ENCODE data around the gene COL18A1. TPM values are rescaled to one million over a fixed set of nuclear protein-coding genes. Genes with fewer than 3 reads are reported as not detected.

Gene COL18A1
- total and polyA plus RNA-seq, 2 donors (not counting 1 experiment from before 2014, with no cell fraction given) = 15.6 to 24.7 TPM

DNA sequence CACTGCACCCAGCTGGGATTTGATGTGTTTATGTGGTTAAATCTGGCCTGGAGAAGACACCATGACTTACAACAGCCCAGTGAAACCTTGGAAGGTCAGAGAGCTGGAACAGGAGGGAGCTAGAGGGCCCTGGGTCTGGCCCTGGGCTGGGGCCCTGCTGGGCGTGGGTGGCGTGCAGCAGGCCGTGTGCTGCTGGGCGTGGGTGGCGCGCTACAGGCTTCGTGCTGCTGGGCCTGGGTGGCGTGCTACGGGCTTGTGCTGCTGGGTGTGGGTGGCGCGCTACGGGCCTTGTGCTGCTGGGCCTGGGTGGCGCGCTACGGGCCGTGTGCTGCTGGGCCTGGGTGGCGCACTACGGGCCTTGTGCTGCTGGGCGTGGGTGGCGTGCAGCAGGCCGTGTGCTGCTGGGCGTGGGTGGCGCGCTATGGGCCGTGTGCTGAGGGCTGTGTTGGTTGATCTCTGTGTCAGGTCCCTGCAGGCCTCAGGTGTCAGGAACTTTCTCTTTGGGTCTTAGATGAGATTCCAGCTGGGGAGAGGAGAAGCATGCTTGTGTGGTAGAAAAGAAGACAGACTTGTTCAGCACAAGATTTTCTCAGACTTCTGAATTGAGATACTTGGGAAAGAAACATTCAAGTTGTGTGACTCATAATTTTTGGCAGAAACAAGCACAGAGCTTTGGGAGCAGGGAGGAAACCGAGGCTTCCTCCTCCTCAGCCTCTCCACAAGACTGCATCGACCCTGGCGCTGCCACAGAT is 66.0 kb downstream of the COL18A1 start:
- H3K4me3 Mint-ChIP-seq = no peak overlapping the region
- Histone ChIP-seq H3K9ac (ENCODE audit: low read length) (no peak overlapping the region), H3K36me3 (replicated peaks in 1 of 2; ENCODE audit: control extremely low read depth in 1 of 2, control insufficient read depth in 1 of 2, extremely low read depth in 1 of 2, insufficient read depth in 2 of 2, low read length in 1 of 2) (no peaks in the 10 kb centered on the region), H2AFZ (ENCODE audit: insufficient read depth, low read depth, low read length, poor library complexity, severe bottlenecking) (no peak overlapping the region), H3K4me3 (ENCODE audit: control extremely low read depth in 1 of 5, extremely low read depth in 1 of 5, insufficient read depth in 1 of 5, low read depth in 2 of 5, low read length in 4 of 5) (no peak overlapping the region), H4K20me1 (ENCODE audit: control insufficient read depth, insufficient read depth, low read length, poor library complexity, severe bottlenecking) (no peaks in the 10 kb centered on the region), H3K27ac (ENCODE audit: low read length in 2 of 2) (no peak overlapping the region), H3K4me1 (ENCODE audit: control insufficient read depth in 2 of 2, insufficient read depth in 2 of 2, low read length in 2 of 2) (no peaks in the 10 kb centered on the region), H3K27me3 (replicated peaks in 1 of 4; ENCODE audit: control extremely low read depth in 1 of 4, control insufficient read depth in 3 of 4, insufficient read depth in 4 of 4, low read length in 3 of 4) (no peaks in the 10 kb centered on the region), H3K4me2 (replicated peaks; ENCODE audit: low read depth, low read length, poor library complexity, severe bottlenecking) (no peak overlapping the region), H3K79me2 (ENCODE audit: control insufficient read depth, insufficient read depth, low read length) (no peaks in the 10 kb centered on the region), H3K9me3 (ENCODE audit: control extremely low read depth in 1 of 3, control insufficient read depth in 2 of 3, insufficient read depth in 1 of 3, low read length in 2 of 3) (no peaks in the 10 kb centered on the region)
- POLR2A ChIA-PET = interaction anchor here (0.7 kb wide), 1 partner anchor 347 kb away, joined by 3 read pairs; no protein-coding TSS in a partner anchor
- H3K27ac Mint-ChIP-seq = peak overlapping the region; percentile 67
- intact Hi-C loops (cut with micrococcal nuclease) = no loop called here
- CTCF ChIA-PET = interaction anchor here (1.4 kb wide), 1 partner anchor 10 kb away, joined by 3 read pairs; no protein-coding TSS in a partner anchor
- DNase-seq (no peak), ATAC-seq (ENCODE audit: low read depth) (peak; percentile 53)
- peaks cover 7% of the 10 kb centered on the region for H3K4me1 Mint-ChIP-seq
- WGBS (ENCODE audit: insufficient coverage) = 79% methylated on average over 19 of the region's 28 CpGs
- H3K27me3 Mint-ChIP-seq = no peaks in the 10 kb centered on the region
- TF ChIP-seq, protein P1, sequence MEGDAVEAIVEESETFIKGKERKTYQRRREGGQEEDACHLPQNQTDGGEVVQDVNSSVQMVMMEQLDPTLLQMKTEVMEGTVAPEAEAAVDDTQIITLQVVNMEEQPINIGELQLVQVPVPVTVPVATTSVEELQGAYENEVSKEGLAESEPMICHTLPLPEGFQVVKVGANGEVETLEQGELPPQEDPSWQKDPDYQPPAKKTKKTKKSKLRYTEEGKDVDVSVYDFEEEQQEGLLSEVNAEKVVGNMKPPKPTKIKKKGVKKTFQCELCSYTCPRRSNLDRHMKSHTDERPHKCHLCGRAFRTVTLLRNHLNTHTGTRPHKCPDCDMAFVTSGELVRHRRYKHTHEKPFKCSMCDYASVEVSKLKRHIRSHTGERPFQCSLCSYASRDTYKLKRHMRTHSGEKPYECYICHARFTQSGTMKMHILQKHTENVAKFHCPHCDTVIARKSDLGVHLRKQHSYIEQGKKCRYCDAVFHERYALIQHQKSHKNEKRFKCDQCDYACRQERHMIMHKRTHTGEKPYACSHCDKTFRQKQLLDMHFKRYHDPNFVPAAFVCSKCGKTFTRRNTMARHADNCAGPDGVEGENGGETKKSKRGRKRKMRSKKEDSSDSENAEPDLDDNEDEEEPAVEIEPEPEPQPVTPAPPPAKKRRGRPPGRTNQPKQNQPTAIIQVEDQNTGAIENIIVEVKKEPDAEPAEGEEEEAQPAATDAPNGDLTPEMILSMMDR (IDR thresholded peaks at IDR 0.05) = no peak
- no peak for TF ChIP-seq EZH2 (IDR thresholded peaks at IDR 0.05; ENCODE audit: borderline replicate concordance, insufficient read depth, low read depth, low read length, poor library complexity, severe bottlenecking)
- no peaks in the 10 kb centered on the region for H3K9me3 Mint-ChIP-seq (ENCODE audit: insufficient read depth)

- Histone ChIP-seq H2AFZ (ENCODE audit: insufficient read depth, low read depth, low read length, poor library complexity, severe bottlenecking) (no peak overlapping the region), H3K9me3 (ENCODE audit: control extremely low read depth in 1 of 3, control insufficient read depth in 2 of 3, insufficient read depth in 1 of 3, low read length in 2 of 3) (no peaks in the 10 kb centered on the region), H3K36me3 (replicated peaks in 1 of 2; ENCODE audit: control extremely low read depth in 1 of 2, control insufficient read depth in 1 of 2, extremely low read depth in 1 of 2, insufficient read depth in 2 of 2, low read length in 1 of 2) (no peaks in the 10 kb centered on the region), H3K27me3 (replicated peaks in 1 of 4; ENCODE audit: control extremely low read depth in 1 of 4, control insufficient read depth in 3 of 4, insufficient read depth in 4 of 4, low read length in 3 of 4) (no peaks in the 10 kb centered on the region), H3K27ac (ENCODE audit: low read length in 2 of 2) (no peak overlapping the region), H3K4me3 (ENCODE audit: control extremely low read depth in 1 of 5, extremely low read depth in 1 of 5, insufficient read depth in 1 of 5, low read depth in 2 of 5, low read length in 4 of 5) (no peak overlapping the region), H3K79me2 (ENCODE audit: control insufficient read depth, insufficient read depth, low read length) (no peaks in the 10 kb centered on the region), H3K4me1 (ENCODE audit: control insufficient read depth in 2 of 2, insufficient read depth in 2 of 2, low read length in 2 of 2) (no peaks in the 10 kb centered on the region), H3K9ac (ENCODE audit: low read length) (no peak overlapping the region), H4K20me1 (ENCODE audit: control insufficient read depth, insufficient read depth, low read length, poor library complexity, severe bottlenecking) (no peaks in the 10 kb centered on the region), H3K4me2 (replicated peaks; ENCODE audit: low read depth, low read length, poor library complexity, severe bottlenecking) (no peak overlapping the region)
- no peak for ATAC-seq (ENCODE audit: low read depth)
- no peak for DNase-seq
- WGBS (ENCODE audit: insufficient coverage) = 92% methylated on average over 28 of the region's 30 CpGs
- TF ChIP-seq, protein P1 (IDR thresholded peaks at IDR 0.05) = no peak
- no peak for TF ChIP-seq EZH2 (IDR thresholded peaks at IDR 0.05; ENCODE audit: borderline replicate concordance, insufficient read depth, low read depth, low read length, poor library complexity, severe bottlenecking)
- H3K9me3 Mint-ChIP-seq (ENCODE audit: insufficient read depth) = no peaks in the 10 kb centered on the region
- no peak overlapping the region for H3K27ac Mint-ChIP-seq
- CTCF ChIA-PET = interaction anchor here (1.4 kb wide), 1 partner anchor 9 kb away, joined by 3 read pairs; no protein-coding TSS in a partner anchor
- peaks cover 11% of the 10 kb centered on the region for H3K4me1 Mint-ChIP-seq
- POLR2A ChIA-PET = no interaction called here
- intact Hi-C loops (cut with micrococcal nuclease) = no loop called here
- H3K27me3 Mint-ChIP-seq = no peaks in the 10 kb centered on the region
- H3K4me3 Mint-ChIP-seq = no peak overlapping the region
These were observed 66.7 kb downstream of the COL18A1 start for GRCh38 chr21:45471525-45472221.
